ENCODE measurements around the gene FBXW10.
A peak's percentile ranks its signal among the peaks of the same experiment; 100 is the strongest.
"Not testable (repeated sequence)": the region's sequence is repeated elsewhere in the genome, so short reads cannot be mapped to it uniquely, and the experiment has no call there.

The FBXW10 gene

GRCh38 chr17:18747501-18747900 lies 3.6 kb downstream of the FBXW10 start:
- DNase-seq: not testable (repeated sequence)

- not testable (repeated sequence) for DNase-seq
Observed at GRCh38 chr17:18750242-18750641, 6.4 kb downstream of the FBXW10 start.

GRCh38 chr17:18753829-18754409 lies 10.1 kb downstream of the FBXW10 start:
- not testable (repeated sequence) for DNase-seq

- not testable (repeated sequence) for DNase-seq
Observed at GRCh38 chr17:18755969-18756368, 12.1 kb downstream of the FBXW10 start.

GRCh38 chr17:18757368-18758044 lies 13.7 kb downstream of the FBXW10 start:
- DNase-seq: not testable (repeated sequence)

GRCh38 chr17:18758344-18758743 lies 14.5 kb downstream of the FBXW10 start:
- not testable (repeated sequence) for DNase-seq

GRCh38 chr17:18760221-18760620 lies 16.4 kb downstream of the FBXW10 start:
- not testable (repeated sequence) for DNase-seq

GRCh38 chr17:18770572-18770971 lies 26.7 kb downstream of the FBXW10 start:
- DNase-seq: not testable (repeated sequence)

- DNase-seq: not testable (repeated sequence)
Observed at GRCh38 chr17:18771066-18771465, 27.2 kb downstream of the FBXW10 start.

GRCh38 chr17:18772471-18772870 lies 28.6 kb downstream of the FBXW10 start:
- DNase-seq: no peak

- DNase-seq: peak; percentile 55 to 98 (median 92)
Observed at GRCh38 chr17:18780991-18781718, 37.3 kb downstream of the FBXW10 start, which contains the start of gene TVP23B. TSS of gene TVP23B (plus strand) at chr17:18781183. CDS start at chr17:18781294, 111 bp downstream.

GRCh38 chr17:18781805-18782204 lies 38.0 kb downstream of the FBXW10 start:
- DNase-seq: not testable (repeated sequence)

GRCh38 chr17:18785933-18786332 lies 42.1 kb downstream of the FBXW10 start:
- DNase-seq: not testable (repeated sequence)

GRCh38 chr17:18786890-18787289 lies 43.0 kb downstream of the FBXW10 start:
- DNase-seq: not testable (repeated sequence)

GRCh38 chr17:18791402-18791801 lies 47.5 kb downstream of the FBXW10 start:
- DNase-seq: not testable (repeated sequence)

- DNase-seq: not testable (repeated sequence)
Observed at GRCh38 chr17:18794841-18795240, 51.0 kb downstream of the FBXW10 start.

GRCh38 chr17:18796887-18797286 lies 53.0 kb downstream of the FBXW10 start:
- DNase-seq: not testable (repeated sequence)

- not testable (repeated sequence) for DNase-seq
Observed at GRCh38 chr17:18803458-18804245, 59.8 kb downstream of the FBXW10 start.

- not testable (repeated sequence) for DNase-seq
Observed at GRCh38 chr17:18815924-18816323, 72.1 kb downstream of the FBXW10 start.

GRCh38 chr17:18816489-18817371 lies 72.9 kb downstream of the FBXW10 start:
- DNase-seq: peak in 15 of 58 donors; percentile 2 to 71 (median 11)
